GM04503 (cell line): ENCODE results near the gene SEMA6A.
"Not testable (repeated sequence)": the region's sequence is repeated elsewhere in the genome, so short reads cannot be mapped to it uniquely, and the experiment has no call there.

Experiments
- DNase-seq: peaks from one replicate; pipeline ENCODE4 v3.0.0-alpha.2; 2012; ENCODE audit warnings: low read depth

Gene SEMA6A

DNA sequence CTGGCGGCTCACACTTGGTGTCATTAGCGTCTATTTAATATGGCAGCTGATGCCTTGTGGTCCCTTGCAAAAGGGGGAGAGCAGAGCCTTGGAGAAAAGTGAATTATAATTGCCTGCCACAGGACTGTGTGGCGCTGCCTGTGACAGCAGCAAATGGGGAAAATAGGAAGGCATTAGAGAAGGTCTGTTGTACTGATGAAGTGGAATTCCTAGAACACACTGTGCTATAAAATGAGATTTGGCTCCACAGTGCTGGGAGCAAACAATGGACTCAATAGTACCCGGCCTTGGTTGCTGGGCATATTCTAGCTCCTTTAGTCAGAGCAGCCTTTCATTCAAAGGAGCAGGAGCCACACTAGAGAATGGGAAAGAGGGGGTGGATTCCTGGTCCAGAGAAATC is 21.3 kb downstream of the SEMA6A start:
- no peak for DNase-seq

DNA sequence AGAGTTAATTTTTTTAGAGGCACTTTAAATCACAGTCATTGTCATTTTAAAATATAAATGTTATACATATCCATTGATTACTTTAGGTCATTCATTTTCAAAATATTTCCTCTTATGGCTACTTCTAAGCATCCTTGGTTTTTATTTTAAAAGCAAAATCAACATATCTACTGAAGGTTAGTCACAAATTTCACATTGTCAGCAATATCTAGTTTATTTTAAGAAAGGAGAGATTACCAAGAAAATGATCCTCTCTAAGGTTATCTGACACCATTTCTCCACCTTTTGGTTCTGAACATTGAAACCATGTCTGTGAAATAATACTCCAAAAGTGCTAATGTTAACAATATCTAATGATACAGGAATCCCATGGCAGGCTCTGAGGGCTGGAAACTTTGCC is 24.5 kb downstream of the SEMA6A start:
- no peak for DNase-seq

DNA sequence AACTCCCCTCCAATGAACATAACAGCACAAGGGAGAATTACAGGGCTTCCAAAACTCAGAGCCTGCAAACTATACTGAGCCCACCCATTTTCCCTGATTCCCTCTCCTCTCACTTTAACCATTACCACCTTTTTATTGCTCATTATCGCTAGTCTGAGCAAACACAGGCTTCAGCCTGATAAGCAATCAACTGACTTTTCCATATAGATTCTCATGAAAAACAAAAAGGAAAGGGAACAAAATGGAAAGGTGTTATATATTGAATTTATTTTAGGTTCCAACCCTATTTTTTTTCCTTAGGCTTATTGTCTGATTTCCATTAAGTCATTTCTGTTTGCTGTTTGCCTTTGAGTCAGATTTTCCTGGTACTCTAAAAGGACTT is 27.9 kb downstream of the SEMA6A start:
- no peak for DNase-seq

DNA sequence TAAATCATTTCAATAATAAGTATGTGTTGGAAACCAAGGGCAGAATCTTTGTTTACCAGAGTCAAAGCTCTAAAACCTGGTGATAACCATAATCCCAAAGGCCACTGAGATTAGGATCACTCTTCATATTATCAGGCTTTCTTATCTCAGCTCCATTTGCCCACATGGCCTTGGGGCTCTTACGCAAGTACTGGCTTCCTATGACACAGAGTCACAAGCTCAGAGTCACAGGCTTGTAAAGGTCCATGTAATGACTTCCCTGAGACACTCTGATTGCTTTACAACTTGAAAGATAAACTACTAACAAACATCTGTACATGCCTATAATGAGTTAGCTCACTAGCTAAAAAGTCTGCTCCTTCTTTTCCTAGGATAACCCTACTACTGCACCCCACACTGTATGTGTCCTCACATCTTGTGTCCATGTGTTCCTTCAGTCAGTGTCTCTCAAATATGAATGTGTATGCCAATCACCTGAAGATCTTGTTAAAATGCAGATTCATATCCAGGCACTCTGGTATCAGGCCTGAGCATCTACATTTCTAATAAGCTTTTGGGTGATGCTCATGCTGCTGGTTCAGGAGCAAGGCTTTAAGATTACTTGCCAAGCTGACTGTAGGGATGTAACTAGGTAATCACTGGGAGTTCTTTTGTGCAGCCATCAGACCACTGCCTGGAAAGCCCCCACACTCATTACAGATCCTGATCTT is 28.4 kb downstream of the SEMA6A start:
- no peak for DNase-seq

DNA sequence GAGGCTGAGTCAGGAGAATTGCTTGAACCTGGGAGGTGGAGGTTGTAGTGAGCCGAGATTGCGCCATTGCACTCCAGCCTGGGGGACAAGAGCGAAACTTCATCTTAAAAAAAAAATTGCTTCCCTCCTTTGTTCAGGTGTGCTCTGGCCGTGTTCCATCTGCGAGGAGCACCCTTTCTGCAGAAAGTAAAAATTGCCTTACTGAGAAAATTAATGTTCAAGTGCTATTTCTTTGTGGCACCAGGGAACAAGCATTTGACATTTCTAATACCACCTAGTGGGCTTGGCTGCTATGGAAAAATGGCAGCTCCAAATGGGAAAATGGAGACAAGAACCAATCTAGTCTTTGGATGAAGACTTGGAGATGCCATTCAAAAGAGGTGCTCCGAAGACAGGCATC is 29.2 kb downstream of the SEMA6A start:
- DNase-seq: not testable (repeated sequence)

DNA sequence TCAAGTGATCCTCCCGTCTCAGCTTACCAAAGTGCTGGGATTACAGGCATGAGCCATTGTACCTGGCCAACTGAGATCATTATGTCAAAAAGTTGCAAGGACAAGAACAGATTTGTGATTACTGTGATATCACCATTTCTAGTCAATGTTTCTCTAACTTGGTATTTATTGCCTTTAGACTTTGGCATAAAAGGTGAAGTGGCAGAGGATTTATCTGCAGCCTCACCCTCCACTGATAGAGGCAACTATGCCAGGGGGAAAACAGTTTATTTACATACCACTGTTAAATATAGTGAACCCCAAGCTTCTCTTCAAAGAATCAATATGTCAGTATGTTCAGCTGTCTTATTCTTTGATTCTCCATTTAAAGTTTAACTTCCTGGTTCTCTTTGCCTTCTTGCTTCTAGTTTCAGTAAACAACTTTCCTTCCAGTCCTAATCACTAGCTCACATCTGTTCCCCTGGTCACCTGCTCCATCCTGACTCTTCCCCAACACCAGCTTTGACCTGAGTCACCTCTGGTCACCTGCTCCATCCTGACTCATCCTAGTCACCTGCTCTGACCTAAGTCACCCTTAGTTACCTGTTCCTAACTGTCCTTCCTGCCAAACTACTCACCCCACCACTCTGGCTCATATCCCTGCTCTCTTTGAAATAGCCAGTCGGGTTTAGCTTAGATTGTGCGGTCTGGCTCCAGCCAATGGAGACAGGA is 29.9 kb downstream of the SEMA6A start:
- no peak for DNase-seq

DNA sequence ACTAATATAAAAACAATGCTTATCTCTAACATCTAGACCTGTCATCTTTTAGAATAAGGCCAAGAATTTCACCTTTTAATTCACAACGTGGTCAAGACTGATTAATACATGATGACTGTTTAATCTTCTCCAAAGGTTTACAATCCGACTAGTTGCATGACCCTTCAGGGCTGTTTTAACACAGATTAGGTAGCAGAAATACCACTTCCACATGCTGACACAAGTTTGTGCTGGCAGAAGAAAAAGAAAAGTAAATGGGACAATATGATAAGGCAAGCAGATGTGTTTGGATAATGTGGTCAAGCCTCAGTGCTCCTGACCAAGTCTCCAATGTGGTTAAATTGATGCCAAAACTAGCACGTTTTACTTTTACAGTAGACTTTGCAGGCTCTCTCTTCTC is 31.1 kb downstream of the SEMA6A start:
- no peak for DNase-seq

DNA sequence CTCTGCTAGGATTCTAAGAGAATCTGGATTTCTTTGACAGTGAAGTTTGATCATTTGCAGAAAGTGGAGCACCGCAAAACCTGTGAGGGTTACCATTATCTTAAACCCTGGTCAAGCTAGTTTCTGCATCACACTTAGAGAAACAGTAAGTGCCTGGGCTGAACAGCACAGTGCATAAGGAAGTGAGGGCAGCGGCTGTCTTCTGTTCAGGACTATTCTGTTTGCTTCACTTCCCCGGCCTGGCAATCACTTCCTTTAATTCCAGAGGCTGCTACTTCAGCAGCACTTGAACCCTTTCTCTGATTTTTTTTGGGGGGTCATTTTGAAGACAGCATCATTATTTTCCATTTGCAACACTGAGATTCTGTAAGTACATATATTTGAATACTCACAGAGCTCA is 32.0 kb downstream of the SEMA6A start:
- no peak for DNase-seq

DNA sequence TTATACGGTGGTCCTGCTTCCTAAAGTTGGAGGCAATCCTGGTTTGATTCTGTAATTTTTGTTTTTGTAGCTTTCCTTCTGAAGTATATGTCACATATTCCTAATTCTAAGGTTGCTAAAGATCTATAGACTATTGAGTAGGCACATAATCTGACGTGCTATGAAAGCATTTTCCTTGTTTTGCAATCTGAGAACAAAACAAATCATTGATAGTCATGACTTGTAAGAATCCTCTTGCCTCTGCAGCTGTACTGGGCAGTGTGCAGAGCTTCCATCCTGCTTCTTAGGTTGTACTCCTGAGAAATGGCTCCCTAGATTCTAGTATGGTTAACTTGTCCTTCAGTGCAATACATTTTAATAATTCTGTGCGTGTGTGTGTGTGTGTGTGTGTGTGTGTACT is 35.4 kb downstream of the SEMA6A start:
- no peak for DNase-seq

DNA sequence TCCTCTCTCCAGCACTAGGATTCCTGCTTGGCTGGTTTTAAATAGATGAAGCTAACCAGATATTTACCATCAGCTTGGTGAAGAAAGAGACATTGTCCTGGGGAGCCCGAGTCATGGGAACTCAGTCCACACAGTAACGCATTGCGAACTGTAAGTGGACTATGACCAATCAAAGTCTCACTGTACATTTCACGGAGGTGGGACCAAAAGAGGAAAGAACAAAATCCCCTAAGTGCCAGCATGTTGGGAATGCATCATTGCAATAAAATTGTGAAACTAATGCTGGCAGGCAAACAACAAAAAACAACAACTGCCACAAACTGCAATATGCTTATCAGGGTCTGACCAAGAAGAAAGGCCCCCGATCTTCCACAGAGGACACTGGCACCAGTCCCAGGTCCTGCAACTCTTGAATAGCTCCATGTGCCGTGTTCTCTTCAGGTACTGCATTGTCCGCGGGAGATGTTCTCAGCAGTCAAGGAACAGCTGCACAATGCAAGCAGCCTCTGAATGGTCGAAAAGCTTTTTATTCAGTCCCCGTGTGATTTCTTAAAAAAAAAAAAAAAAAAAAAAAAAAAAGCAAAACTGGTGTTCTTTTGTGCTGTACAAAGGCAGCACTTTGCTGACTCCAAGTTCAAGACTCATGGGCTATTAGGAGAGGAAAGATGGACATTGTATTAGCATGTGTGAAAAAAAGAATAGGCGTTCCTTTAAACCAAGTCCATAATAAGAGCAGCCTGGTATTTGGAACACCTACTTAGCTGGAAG is 38.1 kb downstream of the SEMA6A start:
- no peak for DNase-seq

DNA sequence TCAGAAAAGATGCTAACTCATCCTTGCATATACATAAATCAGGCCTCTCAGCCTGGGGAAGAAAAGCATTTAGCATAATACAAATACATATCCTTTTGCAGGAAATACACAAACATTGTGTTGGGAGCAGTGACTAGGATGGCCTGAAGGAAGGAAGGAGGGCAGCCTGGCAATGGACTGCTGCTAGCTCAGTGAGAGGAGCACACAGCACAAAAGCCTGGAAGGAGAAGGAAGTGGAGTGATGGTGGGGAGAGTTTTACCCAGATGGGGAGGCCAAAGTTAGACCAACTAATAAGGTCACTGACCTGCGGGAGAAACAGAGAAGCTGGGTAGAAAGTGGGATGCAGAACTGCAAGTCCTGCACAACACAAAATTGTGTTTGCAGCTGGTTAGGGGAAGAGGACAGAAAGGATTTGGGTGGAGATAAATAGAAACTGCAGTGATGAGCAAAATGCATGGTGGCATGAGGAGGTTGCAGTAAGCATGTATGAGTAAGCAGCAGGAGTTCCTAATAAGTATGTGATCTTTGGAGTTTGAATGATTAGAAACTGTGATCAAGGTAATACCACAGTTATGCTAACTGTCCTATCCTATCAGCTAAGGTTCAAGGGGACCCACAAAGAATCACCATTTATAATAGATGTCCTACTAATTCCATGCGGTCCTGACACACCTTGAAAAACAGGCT is 39.5 kb downstream of the SEMA6A start:
- no peak for DNase-seq

DNA sequence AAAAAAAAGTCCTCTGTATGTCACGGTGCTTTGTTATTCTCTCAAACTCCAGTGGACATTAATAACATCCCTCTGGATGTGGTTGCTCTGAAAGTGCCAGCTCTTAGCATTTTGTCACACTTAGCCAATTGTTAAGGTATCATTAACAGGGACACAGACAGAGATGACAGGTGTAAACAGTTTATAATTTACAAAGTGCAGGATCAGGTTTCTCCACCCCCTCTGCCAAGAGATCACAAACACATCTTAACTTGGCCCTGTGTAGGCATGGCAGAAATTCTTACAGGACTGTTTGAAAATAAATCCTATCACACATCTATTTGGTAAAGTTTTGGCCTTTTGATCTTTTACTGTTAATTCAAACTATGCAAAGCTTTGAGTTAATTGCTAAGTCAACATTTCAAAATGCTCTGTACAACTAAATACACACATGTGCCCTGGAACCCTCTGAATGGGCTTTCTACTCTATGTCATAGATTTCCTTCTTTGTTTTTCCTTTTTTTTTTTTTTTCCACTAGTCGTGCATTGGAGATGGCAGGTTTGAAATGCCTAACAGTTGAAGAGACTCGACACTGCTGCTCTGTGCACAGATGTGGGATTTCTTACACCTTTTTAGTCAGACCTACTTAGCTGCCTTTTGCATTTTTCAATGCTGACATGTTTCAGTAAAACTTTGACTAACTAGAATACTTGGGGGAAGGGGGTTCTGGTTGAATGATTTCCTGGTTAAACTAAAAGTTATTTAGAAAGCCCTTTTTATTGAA is 41.7 kb downstream of the SEMA6A start:
- no peak for DNase-seq

DNA sequence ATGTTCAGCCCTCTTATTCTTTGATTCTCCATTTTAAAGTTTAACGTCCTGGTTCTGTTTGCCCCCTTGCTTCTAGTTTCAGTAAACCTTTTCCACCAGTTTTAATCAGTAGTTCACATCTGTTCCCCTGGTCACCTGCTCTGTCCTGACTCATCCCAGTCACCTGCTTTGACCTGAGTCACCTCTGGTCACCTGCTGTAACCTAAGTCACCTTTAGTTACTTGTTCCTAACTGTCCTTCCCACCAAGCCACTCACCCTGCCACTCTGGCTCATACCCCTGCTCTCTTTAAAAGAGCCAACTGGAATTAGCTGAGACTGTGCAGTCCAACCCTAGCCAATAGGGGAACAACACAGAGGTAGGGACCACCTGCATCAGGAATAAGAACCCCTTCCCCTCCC is 43.0 kb downstream of the SEMA6A start:
- DNase-seq: no peak

DNA sequence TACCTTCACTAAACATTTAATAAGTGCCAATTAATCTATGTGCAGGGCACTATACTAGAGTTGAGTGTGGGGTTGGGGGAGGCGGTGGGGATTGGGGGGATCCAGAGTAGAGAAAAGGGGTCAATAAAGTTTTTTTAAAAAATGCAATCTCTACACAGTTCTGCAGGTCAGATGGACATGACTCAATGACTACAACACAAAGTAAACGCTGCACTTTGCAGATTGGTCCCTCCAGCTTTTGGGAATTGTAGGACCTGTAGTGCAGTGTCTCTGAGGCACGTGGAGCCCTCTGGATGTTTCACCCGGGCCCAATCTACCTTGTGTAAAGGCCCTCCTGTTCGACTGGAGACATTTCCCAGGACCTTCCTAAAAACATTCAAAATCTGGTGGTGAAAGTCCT is 43.5 kb downstream of the SEMA6A start:
- no peak for DNase-seq

DNA sequence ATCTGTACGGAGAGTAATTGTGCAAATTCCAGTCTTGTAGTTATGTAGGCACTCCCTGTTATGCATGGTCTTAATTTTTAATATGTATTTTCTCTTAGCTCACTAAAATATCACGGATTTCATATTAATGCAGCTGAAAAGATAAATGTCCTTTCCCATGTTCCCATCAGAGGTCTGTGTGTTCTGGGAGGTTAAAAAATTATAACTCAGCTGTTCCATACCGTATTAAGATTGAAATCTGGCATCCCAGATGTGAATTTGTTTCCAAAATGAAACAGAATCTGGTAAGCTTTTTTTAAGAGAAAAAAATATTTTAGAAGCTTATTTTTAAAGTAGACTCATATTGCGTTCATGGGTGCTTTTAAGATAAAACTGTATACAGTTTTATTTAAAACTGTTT is 44.3 kb downstream of the SEMA6A start:
- DNase-seq: no peak

DNA sequence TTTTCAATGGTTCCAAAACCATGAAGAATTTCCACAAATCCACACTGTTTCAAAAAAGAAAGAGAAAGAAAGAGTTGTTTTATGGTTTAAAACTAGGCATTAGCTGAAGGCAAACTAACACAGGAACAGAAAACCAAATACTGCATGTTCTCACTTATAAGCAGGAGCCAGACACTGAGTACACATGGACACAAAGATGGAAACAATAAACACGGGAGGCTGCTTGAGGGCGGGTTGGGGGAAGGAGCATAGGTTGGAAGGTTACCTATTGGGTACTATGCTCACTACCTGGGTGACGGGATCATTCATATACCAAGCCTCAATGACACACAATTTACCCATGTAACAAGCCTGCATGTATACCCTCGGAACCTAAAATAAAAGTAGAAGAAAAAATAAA is 45.0 kb downstream of the SEMA6A start:
- no peak for DNase-seq

DNA sequence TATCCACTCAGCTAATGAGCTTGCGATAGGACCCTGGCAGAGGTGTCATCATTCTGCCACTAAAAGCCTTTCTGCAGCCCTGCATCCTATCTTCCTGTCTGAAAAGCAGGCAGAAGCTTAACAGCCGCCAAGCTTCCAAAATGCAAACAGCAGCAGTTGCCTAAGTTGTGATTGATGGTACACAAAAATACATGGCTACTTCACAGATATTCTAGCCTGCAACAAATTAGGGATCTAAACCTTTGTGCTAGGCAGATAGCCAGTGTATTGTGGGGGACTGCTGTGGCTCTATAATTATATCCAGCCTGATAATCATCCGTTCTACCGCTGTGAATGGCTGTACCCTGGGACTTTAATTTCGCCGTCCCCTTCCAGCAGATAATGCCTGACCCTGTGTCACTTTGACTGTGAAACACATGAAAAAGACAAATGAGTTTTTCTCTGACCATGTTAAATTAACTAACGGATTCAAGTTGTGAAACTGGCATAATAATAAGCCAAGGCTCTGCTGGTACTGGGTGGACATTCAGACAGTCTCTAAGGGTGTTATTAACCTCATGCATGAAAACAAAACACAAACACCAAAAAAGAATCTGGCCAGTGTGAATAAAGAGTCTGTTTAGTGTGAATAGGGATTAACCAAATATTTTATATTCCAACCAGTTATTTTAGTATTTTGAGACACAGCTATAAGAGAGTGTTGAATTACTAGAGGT is 45.9 kb downstream of the SEMA6A start:
- DNase-seq: no peak

DNA sequence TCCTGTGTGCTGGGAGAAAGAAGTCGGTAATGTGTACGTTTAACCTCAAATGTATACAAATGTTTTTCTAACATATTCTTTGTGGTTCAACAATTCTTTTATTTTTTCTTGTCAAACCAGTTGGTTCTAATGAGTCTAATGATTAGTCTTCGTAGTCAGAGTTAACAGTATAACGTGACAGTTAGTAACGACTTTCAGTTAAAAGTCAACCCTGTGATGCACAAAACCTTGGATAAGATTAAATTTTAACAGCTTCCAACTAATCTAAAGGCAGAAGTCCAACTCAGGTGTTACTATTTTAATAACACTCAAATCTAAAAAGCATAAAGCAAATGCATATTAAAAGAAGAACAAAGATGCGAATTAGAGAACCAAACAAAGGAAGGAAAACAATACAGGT is 47.0 kb downstream of the SEMA6A start:
- no peak for DNase-seq

DNA sequence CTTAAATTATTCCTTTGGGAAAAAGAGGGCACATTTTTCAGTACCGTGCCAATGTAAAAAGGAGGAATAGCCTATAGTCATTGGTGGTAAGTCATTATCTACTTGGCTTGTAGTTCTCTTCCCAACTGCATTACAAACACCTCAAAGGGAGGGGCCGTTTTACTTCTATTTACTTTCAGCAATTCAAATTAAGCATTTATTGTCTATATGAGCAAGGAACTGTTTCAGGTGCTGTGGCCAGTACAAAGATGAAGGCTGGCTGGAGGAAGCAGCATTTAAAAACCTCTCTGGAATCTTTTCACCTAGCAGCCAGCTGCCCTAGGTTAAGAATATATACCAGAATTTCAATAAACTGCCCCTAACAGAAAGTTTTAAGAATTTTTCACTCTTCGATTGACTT is 48.9 kb downstream of the SEMA6A start:
- DNase-seq: no peak

DNA sequence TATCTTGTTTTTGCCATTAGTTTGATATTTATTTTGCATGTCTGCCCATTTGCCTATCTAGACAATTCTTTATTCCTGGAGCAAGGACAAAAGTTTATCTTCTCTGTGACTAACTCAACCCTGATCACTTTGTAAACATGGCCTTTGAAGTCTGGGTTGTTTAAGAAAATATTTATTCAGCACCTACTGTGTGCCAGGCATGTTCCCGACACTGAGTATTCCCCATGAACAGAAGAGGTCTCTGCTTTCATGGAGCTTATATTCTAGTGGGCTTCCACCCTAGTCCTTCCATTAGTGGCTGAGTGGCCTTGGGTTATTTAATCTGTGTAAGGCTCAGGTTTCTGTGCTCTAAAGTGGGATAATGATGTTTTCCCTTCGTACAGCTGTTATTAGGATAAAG is 49.7 kb downstream of the SEMA6A start:
- DNase-seq: no peak
